Measurements from ENCODE around the gene SPON1.

SPON1 gene

GRCh38 chr11:14036469-14036868 lies 73.9 kb downstream of the SPON1 start:
- no peak for DNase-seq (ENCODE audit: low read depth)

GRCh38 chr11:14041040-14041439 lies 78.5 kb downstream of the SPON1 start:
- DNase-seq (ENCODE audit: low read depth), result no peak

DNA sequence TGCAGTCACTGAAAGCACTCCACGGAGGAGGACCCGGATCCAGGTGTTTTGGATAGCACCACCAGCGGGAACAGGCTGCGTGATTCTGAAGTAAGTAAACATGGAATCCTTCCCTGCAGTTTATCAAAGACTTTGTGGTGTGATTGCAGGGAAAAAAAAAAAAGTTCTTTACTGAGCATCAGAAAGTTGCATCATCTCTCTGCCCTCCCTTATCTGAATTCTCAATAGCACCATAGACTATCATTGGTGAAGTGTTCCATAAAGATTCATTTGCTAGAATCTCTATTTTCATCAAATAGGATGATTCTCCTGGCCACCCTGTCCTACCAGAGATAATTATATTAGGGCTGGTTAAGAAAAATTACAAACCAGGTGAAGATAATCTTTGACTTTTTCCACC lies 79.0 kb downstream of the SPON1 start:
- no peak for DNase-seq (ENCODE audit: low read depth)

GRCh38 chr11:14042686-14043465 lies 80.4 kb downstream of the SPON1 start:
- DNase-seq (ENCODE audit: low read depth), result no peak

- DNase-seq (ENCODE audit: low read depth), result no peak
Observed at GRCh38 chr11:14044916-14045315, 82.4 kb downstream of the SPON1 start.

DNA sequence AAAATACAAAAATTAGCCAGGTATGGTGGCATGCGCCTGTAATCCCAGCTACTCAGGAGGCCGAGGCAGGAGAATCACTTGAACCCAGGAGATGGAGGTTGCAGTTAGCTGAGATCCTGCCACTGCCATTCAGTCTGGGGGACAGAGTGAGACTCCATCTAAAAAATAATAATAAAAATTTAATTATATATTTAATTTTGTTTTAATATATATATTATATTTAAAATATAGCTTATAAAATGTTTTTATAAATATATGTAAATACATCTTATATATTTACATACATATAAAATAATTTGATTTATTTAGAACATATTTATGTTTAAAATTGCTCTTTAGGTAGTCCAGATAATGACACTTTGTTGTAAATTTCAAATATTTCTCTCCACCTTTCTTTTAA lies 82.9 kb downstream of the SPON1 start:
- no peak for DNase-seq (ENCODE audit: low read depth)

DNA sequence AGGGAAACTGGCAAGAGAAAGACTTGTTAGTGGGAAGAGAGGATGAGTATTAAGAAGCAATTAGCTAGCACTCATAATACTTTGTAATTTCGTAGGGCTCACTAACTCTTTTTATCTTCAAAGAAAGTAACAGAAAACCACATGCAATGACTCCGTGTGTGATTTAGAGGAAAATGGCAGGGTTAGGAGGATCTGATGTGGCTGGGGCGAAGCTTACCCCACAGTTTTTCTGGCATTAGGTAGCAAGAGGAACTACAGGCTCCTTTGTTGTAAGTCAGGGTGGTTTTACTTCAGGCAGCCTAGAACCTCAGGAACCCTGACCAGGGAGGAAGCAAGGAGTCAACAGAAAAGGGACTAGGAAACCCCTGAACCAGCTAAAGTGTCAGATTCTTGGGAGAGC lies 89.7 kb downstream of the SPON1 start:
- DNase-seq (ENCODE audit: low read depth), result no peak

GRCh38 chr11:14054116-14055107 lies 91.9 kb downstream of the SPON1 start:
- DNase-seq (ENCODE audit: low read depth), result no peak

DNA sequence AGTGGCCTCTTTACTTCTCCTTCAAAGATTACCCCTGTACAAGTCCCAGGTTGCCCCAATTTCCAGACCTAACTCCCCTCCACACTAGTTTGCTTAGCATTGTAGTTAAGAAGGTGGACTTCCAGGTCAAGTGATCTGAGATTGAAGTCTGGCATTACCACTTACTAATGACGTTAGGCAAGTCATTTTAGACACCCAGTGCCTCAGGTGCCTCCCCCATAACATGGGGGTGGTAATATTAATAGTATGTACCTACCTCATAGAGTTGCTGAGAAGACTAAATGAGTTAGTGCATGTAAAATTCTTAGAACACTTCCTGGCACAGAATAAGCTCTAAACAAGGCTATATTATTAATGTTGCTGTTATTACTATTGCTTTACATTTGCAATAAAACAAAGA lies 93.4 kb downstream of the SPON1 start:
- DNase-seq (ENCODE audit: low read depth), result no peak

DNA sequence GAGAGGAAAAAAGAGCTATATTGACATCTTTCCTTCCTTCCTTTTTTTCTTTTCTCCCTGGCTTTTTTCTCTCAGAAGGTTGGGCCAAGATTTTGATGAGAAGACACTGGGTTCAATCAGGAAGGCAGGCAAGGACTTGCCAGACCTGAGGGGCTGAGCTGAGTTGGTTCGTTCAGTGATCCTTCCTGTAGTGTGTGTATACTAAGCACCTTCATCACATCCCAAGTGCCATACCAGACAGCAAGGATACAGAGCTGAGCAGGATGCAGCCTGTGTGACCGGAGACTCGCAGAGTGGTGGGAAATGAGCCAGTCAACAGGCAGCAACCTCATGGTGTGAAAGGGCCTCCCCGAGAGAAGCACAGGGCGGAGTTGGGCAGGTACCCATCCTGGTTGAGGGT lies 95.5 kb downstream of the SPON1 start:
- no peak for DNase-seq (ENCODE audit: low read depth)

- no peak for DNase-seq (ENCODE audit: low read depth)
Observed at GRCh38 chr11:14059491-14059890, 97.0 kb downstream of the SPON1 start.

- no peak for DNase-seq (ENCODE audit: low read depth)
Observed at GRCh38 chr11:14061721-14062120, 99.2 kb downstream of the SPON1 start.

GRCh38 chr11:14065141-14065540 lies 102.6 kb downstream of the SPON1 start:
- DNase-seq (ENCODE audit: low read depth), result no peak

GRCh38 chr11:14065681-14066080 lies 103.2 kb downstream of the SPON1 start:
- DNase-seq (ENCODE audit: low read depth), result no peak

DNA sequence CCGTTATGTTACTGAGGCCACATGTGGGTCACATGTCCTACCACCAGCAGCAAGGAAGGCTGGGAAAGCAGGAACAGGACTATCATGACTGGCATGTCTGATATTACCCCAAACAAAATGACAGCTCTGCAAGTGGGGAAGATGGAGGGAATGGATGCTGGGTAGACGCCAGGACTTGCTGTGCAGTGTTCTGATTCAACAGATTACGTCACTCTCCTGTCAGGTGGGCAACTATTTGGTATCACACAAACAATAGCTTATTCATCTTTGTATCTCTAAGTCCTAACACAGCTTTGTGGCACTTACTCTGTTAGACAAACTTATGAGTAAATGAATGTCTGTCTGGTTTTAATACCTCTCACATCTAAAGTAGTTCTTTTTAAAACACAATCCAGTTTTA lies 105.2 kb downstream of the SPON1 start:
- no peak for DNase-seq (ENCODE audit: low read depth)

DNA sequence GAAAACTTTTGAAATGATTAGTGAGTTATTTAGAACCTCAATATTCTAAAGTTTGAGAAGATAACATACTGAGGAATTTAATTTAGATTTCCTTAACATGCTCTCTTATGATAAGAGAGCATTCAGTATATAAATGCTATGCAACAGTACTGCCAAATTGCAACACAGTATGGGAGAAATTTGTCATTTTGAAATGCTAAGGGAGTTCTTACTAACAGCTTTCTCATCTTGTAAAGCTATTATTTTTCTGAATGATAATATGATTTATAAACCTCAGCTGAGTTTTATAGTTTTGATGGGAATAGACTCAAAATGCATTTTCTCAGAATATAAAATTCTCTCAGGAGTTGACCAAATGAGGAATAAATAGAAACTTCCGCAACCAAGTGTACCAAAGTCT lies 108.4 kb downstream of the SPON1 start:
- DNase-seq (ENCODE audit: low read depth), result no peak

DNA sequence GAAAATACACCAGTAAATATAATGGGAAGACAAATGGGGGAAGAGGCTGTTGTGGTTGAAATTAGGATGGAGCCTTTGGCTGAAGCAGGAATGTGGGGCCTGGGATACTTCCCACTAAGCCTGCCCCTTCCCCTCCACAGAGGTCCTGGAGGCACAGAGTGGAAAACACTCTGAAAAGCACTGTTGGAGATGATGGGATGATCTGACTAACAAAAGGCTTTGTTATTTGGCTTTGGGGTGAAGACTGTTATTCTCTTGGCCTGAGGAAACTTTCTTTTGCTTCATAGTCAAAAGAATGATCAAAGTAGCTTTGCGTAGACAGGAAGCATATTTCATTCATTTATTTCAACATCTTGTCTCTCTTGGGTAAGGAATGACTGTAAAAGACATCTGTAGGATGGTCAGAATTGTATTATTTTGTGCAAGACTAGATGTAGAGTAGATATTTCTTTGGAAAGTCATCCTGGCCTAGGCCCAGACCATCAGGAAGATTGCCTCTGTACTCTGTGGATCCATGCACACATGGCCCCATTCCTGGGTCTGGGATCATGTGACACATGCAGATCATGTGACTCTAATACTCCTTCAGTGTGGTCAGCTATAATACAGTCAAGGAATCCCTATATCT lies 111.4 kb downstream of the SPON1 start:
- DNase-seq (ENCODE audit: low read depth), result no peak

- no peak for DNase-seq (ENCODE audit: low read depth)
Observed at GRCh38 chr11:14075118-14076078, 112.9 kb downstream of the SPON1 start.

- DNase-seq (ENCODE audit: low read depth), result no peak
Observed at GRCh38 chr11:14079011-14079410, 116.5 kb downstream of the SPON1 start.

DNA sequence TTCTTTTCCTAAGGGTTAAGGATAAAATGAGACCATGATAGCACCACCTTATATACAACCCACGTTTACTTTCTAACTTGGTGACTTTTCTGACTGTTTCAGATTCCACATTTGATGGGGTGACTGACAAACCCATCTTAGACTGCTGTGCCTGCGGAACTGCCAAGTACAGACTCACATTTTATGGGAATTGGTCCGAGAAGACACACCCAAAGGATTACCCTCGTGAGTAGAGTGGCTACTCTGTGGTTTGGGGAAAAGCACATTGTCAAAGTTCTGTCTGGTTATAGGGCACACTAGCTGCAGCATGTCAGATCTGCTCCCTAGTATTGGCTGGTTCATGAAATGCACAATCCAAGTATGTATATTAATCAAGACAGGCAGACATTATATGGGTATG lies 117.3 kb downstream of the SPON1 start:
- DNase-seq (ENCODE audit: low read depth), result no peak

GRCh38 chr11:14081581-14082231 lies 119.2 kb downstream of the SPON1 start:
- no peak for DNase-seq (ENCODE audit: low read depth)

All from HS-27A (cell line).